NCI-H2227 treated with DMSO at 0.1 percent for 48 hours (cell line): ENCODE data around the gene KCNMA1.
"Not testable (repeated sequence)": the region's sequence is repeated elsewhere in the genome, so short reads cannot be mapped to it uniquely, and the experiment has no call there.

ENCODE experiments used
- DNase-seq: peaks from one replicate; lab custom pipeline; 2025; lab: John Stamatoyannopoulos, UW

The KCNMA1 gene

GRCh38 chr10:77531441-77532001 is 106.1 kb downstream of the KCNMA1 start:
- no peak for DNase-seq

DNA sequence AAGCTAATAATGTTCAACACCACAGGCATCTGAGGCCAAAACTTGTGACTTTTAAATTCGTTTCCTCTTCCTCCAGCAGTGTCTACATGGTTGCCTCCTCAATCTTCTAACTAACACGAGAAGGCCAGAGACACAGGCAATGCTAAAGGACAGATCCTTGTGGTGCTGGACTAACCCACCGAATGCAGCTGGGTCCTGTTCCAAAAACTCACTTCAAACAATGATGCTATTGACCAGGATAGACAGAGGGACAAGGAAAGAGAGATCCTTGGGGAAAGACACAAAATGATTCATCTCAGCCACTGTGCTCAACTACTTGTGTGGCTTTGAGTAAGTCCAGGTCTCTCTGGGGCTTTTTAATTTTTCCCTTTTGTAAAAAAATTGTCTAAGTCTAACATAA is 107.6 kb downstream of the KCNMA1 start:
- no peak for DNase-seq

GRCh38 chr10:77529050-77529576 is 108.5 kb downstream of the KCNMA1 start:
- DNase-seq: no peak

- DNase-seq: no peak
These were observed 109.8 kb downstream of the KCNMA1 start for GRCh38 chr10:77527839-77528238.

- no peak for DNase-seq
These were observed 110.6 kb downstream of the KCNMA1 start for GRCh38 chr10:77526868-77527617.

DNA sequence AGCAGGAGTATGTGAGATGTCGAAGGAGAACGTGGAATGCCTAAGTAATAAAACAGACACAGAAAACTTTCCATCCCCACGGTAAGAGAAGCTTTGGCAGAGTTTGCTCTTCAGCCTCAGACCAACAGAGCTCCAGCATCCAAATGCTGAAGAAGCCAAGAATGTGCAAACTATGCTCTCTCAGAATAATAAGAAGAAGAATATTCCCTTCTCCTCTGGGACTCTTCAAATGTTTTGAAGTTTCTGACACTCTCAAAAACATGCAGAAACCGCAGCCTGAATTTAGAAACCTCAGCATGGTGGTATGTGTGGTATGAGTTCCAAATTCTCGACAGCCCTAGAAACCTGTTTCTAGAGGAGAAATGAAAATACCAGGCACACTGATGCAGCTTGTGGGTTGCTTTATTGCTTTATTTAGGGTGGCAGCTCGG is 113.3 kb downstream of the KCNMA1 start:
- DNase-seq: no peak

DNA sequence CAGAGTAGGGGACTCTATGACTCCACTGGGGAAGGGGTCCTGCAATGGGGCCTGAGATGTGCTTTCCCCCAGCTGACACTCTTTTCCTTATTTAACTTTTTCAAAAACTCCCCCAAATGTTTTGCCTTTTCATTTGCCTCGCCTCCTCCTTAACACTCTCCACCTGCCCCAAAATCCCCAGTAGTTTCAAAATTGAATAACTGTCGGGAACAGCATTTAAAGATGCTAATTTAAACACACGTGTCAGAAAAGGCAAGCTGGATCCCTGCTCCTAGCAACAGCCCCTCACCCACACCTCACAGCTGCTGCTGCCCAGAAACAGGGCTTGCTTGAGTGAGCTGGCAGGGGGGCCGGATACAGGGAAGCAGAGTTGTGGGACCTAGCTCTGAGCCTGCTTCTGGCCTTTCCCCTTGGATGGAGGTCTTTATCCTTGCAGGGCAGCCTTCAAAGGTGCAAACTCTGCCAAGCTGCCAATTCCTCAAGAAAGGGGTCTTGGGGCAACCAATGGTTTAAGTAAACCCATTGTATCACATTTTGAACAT is 115.3 kb downstream of the KCNMA1 start:
- DNase-seq: no peak

DNA sequence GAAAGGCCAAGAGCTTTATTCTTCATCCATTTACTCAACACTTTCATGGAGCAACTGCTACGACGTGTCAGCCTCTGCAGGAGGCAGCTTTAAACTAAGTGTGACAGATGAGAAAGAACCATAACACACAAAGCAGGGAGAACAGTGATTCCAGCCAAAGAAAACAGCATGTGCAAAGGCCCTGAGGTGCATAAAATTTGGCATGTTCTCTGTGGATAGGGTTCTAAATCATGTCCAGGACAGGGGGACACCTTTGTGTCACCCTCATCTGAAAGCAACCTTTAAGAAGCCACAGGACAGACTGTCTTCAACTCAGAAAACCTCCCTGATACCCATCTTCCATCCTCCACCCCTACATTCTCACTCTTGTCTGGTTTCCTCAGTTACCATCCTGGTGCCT is 116.6 kb downstream of the KCNMA1 start:
- DNase-seq: no peak

DNA sequence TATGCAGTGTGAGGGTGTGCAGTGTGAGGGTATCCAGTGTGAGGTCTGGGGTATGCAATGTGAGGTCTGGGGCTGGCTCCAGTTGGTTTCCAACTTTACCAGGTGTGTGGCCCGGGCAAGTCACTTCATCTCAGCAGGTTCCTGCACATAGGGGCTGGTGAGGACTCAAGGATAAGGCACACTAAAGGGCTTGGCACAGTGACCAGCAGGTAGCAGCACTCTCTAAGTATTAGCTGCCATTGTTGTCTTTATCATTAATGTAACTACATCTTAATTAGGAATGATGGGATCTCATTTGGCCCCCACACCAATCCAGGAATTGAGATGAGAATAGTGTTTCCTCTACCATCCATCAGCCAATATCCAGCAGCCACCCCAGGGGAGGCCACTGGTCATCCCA is 117.3 kb downstream of the KCNMA1 start:
- DNase-seq: no peak

GRCh38 chr10:77519791-77520190 is 117.8 kb downstream of the KCNMA1 start:
- not testable (repeated sequence) for DNase-seq

DNA sequence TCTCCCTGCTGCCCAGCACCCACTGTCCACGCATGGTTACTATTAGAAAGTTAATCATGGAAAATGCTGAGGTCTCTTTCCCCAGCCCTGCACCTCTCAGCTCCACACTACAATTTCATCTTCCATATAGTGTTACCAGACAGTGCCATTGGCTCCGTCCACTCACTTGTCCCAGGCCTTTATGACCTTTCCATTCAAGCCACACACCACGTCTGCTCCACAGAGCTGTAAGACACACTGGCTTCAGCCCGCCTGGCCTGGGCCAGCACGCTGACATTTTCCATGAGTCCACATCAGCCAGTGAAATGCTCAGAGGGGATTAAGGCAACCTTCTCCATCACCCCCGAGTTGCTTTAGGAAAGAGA is 118.7 kb downstream of the KCNMA1 start:
- DNase-seq: no peak

DNA sequence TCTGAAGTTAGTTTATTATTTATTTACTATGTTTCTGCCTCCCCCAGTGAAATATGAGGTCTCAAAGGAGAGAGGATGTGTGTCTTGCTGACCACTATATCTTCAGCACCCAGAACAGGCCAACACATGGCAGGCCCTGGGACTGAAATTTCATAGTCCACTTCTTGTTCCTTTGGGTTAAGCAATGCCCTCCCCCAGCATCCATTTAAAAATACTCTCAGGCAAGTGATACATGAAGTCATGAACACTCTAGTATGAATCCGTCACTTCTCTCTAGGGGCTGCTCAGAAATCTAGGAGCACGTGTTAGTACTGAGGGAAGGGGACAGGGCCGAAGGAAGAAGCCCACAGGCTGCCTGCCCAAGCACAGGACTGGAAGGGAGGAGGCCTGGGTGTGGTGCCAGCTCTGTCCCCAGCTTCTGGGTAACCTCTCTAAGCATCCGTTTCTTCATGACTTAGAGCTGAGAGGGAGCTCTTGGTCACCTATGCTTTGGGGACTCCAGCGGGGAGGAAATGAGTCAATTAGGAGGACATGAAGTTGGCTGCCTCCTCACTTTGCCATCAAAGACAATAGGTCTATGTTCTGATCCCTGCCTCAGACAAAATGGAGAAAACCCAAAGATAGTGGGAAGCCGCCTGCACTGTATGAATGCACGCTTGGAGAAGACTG is 119.2 kb downstream of the KCNMA1 start:
- no peak for DNase-seq

DNA sequence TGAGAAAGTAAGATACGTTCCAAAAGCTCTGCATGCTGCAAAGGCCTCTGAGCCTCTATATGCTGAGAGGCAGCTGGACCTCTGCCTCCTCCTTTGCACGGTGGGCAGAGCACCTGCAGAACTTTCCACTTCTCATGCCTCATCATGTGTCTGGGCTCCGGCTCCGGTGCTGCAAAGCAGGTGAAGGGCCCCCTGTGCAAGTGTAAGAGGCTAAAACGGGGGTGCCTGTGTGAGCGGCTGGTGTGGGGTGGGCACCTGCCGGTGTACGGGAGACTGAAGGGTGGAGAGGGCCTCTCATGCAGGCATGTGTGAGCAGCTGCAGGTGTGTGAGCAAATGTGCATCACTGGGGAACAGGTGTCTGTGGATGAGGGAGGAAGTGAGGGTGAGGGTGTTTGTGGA is 121.0 kb downstream of the KCNMA1 start:
- DNase-seq: no peak

- no peak for DNase-seq
These were observed 122.7 kb downstream of the KCNMA1 start for GRCh38 chr10:77514870-77515269.

- peak; percentile 10 for DNase-seq
These were observed 123.8 kb downstream of the KCNMA1 start for GRCh38 chr10:77513781-77514331.

GRCh38 chr10:77513220-77513619 is 124.4 kb downstream of the KCNMA1 start:
- no peak for DNase-seq

DNA sequence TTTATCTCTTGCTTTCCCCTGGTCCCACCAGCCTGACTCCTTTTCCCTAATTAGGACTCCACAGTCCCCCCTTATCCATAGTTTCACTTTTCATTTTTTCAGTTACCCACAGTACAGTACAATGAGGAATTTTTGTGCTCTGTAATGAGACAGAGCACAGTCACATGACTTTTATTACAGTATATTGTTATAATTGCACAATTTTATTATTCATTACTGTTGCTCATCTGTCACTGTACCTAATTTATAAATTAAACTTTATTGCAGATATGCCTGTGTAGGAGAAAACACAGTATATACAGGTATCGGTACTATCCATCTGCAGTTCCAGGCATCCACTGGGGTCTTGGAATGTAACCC is 125.4 kb downstream of the KCNMA1 start:
- DNase-seq: no peak

GRCh38 chr10:77511498-77512218 is 126.0 kb downstream of the KCNMA1 start:
- no peak for DNase-seq

DNA sequence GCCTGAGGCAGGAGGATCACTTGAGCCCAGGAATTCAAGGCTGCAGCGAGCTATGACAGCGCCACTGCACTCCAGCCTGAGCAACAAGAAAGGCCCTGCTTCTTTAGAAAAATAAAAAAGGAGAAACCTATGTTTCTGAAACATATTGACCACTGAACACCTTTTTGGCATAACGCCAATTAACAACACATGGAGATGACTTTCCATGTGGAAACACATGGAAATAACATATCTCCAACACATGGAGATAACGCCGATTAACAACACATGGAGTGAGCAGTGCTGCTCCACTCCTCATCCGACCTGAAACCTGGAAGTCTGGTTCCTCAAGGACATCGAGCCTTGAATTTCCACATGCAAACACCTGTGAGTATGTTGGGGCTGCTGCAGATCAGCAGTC is 126.9 kb downstream of the KCNMA1 start:
- DNase-seq: no peak

DNA sequence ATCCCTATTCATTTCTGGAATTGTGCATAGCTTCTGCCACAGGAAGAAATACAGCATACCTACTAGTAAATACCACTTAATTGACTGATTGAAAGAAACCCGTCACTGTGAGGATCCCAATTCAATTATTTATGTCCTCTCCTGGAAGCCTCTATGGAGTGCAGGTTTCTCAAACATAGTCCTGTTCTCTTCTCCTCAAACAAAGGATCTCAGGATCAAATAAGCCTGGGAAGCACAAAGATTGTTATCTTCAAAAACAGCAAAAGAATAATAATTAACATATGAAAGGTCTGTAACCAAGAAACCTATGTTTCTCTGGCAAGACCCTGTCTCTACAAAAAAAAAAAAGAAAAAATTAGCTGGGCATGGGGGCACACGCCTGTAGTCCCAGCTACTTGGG is 127.3 kb downstream of the KCNMA1 start:
- DNase-seq: no peak

DNA sequence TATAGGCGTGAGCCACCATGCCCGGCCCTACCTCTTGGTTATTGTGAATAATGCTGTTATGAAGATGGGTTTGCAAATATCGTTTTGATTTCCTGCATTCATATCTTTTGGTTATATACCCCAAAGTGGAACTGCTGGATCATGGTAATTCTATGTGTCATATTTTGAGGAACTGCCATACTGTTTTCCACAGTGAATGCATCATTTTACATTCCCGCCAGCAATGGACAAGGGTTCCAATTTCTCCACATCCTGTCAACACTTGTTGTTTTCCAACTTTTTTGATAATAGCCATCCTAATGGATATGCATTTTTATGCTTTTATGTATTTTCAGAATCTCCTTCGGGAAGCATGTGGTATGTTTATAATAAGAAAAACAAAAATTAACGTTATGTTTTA is 128.2 kb downstream of the KCNMA1 start:
- no peak for DNase-seq

GRCh38 chr10:77507291-77507880 is 130.2 kb downstream of the KCNMA1 start:
- no peak for DNase-seq
